Frontal cortex (tissue), 4 donors: ENCODE results near the gene FBXL7. TPM values are rescaled to one million over a fixed set of nuclear protein-coding genes. Genes with fewer than 3 reads are reported as not detected.

ENCODE experiments used
- DNase-seq, 2 donors: peaks; one replicate each; pipeline ENCODE4 v3.0.0; 2012; ENCODE audit warnings: low spot score in 2 of 2
- FAIRE-seq: peaks from 2 replicates; lab custom pipeline; 2012; peaks lifted over from hg19 to GRCh38; lab: Jason Lieb, UNC
- small RNA-seq: library from RNA; depleted of rRNA; stranded (forward); fragments of <200 nt; gene quantifications from one replicate; pipeline ENCODE3, GENCODE V24; 2014
- total RNA-seq: library from RNA; depleted of rRNA; stranded (reverse); fragments of >200 nt; gene quantifications from one replicate; pipeline ENCODE4 v1.2.3, GENCODE V29; 2014
- donor health status: control.
- donor health status: control.
- donor health status: control.

Gene FBXL7
- total RNA-seq, 1 donor from 2014 or later: 1.2 TPM

DNA sequence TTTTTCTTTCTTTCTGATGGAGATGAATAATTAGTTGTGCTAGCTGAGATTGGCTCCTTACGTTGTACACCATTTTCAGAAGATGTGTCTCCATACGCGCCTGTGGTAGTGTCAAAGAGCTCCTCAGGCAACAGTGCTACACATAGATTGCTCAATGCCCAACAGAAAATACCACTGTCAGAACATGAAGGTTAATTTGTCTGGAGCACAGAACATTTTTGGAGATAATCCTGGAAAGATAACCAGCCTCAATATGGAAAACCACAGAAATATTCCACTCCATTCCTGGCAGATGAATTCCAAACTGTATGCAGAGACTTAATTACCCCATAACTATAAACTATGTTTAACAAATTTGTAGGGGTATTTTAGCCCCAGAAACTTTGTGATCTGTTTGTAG lies 446.0 kb downstream of the FBXL7 start:
- FAIRE-seq (no peak), DNase-seq (no peak)

DNA sequence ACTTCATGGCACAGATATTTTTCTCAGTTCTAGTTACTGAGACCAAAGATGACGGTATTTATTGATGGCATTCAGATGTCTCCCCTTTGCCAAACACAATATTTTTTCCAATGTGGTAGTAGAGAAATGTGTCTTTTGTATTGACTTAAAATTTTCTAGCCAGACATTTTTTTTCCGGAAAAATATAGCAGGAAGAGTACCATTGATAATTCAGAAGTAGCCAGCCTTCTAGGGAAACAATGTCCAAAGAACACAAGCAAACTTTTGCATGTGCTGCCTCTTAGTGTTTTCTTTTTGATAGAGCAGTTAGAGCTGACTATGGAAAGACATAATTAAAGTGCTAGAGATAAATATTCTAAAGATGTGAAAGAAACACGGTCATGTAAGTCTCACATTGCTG lies 448.2 kb downstream of the FBXL7 start:
- no peak for FAIRE-seq
- no peak for DNase-seq

DNA sequence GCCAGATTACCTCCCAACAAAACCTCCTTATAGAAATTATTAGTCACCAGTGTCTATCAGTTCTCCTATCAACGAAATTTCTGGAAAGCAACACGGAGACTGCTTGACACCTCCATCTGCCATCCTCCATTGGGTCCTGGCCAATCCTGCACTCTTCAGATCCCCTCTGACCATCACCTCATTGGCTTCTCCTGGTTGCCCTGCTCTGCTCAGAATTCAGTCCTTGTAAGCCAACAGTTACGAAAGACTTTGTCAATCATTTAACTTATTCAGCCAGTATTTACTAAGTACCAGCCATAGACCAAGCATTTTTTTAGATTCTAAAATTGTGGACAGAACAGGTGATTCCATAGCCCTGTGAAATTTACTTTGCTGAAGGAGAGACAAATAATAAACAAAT lies 451.1 kb downstream of the FBXL7 start:
- no peak for FAIRE-seq

DNA sequence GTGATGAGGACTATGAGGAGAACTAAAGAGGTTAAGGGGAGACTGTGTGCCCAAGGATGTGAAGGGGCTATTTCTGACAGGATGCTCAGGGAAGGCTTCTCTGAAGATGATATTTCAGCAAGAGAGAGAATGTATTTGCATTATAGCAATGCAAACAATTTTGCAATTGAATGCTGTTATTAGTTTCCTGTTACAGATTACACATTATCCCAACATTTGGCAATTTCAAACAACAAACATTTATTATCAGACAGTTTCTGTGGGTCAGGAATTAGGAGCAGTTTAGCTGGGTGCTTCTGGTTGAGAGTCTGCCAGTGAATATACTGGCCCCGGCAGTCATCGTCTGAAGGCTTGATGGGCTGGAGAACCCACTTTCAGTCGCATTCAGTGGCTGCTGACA lies 451.6 kb downstream of the FBXL7 start:
- FAIRE-seq: no peak

More for the DNA sequence above, 451.1 kb downstream of the FBXL7 start:
- no peak for DNase-seq

DNA sequence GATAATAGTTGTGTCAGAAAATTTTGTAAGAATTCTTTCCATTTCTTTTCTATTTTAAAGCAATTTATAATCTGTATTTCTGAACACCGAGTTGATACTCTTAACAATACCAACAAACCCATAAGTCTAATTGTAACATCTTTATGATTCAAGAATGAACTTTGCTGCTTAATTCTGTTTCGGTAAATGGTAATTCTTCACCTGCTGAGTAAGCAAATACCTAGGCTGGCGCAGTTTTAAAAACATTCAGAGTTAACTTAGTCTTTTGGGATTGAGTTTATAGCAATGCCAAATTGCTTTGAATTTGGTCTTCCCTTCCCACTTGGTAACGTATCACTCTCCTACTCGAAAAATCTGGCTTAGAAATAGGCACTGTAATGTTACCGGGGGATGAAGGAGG lies 456.6 kb downstream of the FBXL7 start:
- DNase-seq: no peak
- no peak for FAIRE-seq

More for the DNA sequence above, 451.6 kb downstream of the FBXL7 start:
- DNase-seq: no peak

DNA sequence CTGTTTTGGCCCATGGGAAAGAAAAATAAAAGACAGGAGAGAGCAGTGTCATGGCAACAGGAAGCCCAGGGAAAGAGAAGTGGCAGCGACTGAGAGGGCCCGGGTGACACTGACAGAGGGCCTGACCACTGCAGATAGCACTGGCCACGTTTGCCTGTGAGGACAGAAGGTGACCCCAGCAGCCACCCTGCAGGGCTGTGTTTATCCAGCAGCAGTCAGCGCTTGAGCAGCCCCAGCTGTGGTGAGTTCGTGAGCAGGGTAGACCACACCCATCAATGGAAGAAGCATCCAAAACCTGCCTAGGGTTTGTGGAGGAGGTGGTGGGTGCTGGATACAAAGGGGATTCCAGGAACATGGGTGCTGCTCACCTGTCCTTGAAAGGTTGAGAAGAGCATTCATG lies 457.1 kb downstream of the FBXL7 start:
- FAIRE-seq (no peak), DNase-seq (no peak)

DNA sequence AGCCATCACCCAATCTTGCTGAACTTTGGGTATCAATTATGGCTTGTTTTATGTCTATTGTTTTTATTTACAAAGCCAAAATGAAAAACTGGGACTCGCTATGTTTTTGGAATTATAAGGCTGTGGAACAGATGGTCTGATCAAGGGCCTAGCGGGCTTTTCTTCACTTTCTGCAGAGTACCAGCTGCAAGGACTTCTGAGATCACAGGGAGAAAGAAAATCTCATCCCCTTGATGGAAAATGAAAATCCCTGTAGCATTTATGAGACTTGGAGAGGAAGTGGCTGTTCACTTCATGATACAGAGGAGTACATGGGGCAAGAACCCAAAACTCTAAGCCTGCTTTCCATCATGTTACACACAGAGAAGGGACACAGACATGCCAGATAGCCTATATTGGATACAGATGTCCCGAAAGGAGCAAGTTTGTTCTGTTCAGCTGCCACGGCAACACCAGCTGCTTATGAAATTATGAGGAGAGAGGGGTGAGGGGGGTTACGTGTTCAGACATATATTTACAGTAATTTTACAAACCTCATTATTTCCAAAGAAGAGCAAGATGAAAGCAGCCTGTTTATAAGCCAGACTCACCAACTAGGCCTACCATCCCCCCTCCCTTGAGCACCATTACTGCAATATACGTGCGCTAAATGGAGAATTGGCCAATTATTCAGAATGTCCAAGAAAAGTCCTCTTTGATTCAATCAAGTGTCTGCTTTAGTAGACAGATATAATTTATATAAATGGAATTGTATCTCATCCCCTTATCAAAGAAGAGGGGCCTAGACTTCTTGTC lies 459.6 kb downstream of the FBXL7 start:
- no peak for FAIRE-seq
- DNase-seq: no peak

DNA sequence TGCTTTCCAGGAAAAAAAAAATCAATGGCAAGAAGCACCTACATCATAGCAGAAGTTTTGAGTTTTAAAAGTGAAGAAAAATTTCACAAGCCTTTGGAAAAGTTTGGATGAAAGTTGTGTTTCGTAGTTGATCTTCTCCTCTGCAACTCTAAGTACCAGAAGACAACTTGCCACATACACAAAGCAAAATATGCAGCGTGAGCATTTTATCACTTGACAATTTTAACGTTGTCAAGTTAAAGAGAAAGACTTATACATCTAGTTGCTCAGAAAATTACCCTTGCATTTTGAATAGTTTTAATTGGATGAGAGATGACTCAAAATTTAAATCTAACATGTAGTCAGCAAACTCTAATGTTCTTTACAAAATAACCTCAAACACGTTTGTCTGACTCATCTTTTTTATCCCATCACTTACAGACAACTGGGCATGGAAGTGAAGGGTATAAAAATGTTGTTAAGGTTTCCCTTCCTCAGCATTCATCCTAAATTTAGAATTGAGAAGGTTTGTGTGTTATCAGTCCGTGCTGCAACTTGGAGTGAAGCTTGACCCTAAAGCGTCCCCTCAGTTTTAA lies 466.2 kb downstream of the FBXL7 start:
- FAIRE-seq (no peak), DNase-seq (no peak)

DNA sequence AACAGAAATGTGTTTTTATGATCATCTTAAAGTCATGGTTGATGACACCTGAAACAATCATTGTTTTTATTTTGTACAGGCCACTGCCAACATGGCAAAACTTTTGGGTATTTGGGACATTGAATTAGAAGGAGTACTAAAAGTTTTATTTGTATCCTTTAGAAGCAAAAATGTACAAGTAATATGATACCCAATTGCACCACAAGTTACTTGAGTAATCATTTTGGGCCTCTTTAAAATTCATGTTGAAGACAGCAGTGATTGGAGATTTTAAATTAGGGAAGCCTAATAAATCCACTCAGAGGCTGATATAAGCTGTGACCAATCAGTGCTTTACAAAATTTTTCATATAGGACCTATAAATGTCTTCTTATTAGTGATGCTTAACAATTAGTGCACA lies 466.7 kb downstream of the FBXL7 start:
- DNase-seq (no peak), FAIRE-seq (no peak)

DNA sequence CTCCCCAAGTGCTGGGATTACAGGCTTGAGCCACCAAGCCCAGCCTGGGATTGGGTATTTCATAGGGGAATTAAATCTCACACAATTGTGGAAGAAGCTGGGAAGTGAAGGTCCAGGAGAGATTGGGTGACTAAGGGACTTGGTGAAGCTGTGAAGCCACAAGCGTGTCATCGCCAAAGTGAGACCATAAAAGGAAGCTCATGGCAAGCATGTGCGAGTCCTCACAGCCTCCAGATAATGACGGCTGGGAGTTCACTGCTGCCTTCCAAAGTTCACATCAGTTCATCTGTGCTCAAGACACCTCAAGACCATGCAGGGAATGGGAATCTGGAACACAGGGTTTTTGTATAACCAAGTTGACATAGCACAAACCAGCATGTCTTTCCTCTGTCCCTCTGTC lies 469.0 kb downstream of the FBXL7 start:
- FAIRE-seq: no peak
- no peak for DNase-seq

DNA sequence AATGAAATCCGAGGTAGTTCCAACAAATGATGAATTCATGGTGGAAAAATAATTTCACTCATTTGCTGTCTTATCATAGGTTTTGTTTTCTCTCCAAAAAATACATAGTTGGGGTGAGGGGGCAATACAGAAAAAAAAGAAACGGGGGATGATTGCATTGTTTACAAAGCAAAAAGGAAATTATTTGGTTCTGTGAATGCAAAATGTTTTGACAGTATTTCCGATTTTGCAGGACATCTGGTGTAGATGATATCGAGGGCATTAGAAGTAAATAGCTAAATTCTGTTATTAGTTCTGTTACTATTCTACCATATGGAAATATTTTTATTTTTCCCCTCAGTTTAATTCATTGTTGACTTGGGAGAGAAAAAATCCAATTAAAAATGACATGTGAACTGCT lies 477.9 kb downstream of the FBXL7 start:
- DNase-seq: no peak
- FAIRE-seq: no peak

DNA sequence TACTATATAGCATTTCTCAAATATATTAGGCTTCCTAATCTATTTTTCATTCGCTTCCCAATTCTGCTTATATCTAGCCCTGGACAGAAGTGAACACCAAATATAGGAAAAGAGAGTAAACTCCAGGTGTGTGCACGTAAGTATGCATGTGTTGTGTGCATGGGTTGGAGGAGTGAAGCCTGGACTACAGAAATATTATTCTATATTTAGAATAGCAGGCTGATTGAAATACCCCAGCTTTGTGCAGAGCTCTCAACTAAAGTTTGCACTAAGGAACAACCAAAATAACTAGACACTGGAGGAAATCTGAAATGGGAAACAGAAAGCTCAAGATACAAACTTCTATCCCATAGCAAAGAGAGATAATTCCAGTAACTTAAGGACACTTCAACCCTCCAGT lies 480.9 kb downstream of the FBXL7 start:
- DNase-seq (no peak), FAIRE-seq (no peak)

DNA sequence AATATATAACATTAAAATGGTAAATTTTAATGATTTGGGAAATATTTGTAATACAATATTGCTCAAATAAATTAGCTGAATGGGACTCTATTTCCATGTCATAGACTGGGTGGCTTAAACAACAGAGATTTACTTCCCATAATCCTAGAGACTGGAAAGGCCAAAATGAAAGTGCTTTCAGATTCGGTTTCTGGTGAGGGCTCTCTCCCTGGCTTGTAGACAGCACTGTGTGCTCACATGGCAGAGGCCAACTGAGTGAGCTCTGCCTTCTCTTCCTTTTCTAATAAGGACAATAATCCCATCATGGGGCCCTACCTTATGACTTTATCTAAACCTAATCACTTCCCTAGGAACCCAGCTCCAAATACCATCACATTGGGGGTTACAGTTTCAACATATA lies 483.4 kb downstream of the FBXL7 start:
- no peak for DNase-seq
- FAIRE-seq: no peak

Small RNA genes lying within 50 kb of the gene (small RNA-seq; reads per million reads assigned to genes)
- 19.6 reads per million, percentile 97 among the genes with 10 or more reads in this experiment for gene MIR887
